NB4 (cell line): ENCODE measurements around the gene STAC.

Experiments
- CTCF ChIP-seq: IDR thresholded peaks from one replicate; pipeline ENCODE4 v1.5.1; 2012; ENCODE audit warnings: low read depth, low read length
- MAX ChIP-seq: IDR thresholded peaks from 2 replicates; pipeline ENCODE4 v1.6.1; 2011; ENCODE audit warnings: low read depth, low read length
- MYC ChIP-seq: IDR thresholded peaks from 2 replicates; pipeline ENCODE4 v1.6.1; 2011; ENCODE audit warnings: low read depth, low read length
- POLR2A ChIP-seq: IDR thresholded peaks from 2 replicates; pipeline ENCODE4 v1.6.1; 2011; ENCODE audit warnings: mild to moderate bottlenecking; ENCODE audit not compliant: insufficient read length; ENCODE audit errors: extremely low read depth

- no peak for TF ChIP-seq CTCF
- no peak for TF ChIP-seq MYC
- TF ChIP-seq POLR2A: no peak
- TF ChIP-seq MAX: no peak
These were observed 18.1 kb upstream of the STAC start for GRCh38 chr3:36362216-36362615.
